AG09309 (cell line): Measurements from ENCODE around the gene PFDN1.
A peak's percentile ranks its signal among the peaks of the same experiment; 100 is the strongest.

Experiments
- DNase-seq: peaks from one replicate; pipeline ENCODE4 v3.0.0-alpha.2; 2010; ENCODE audit warnings: low read depth
- H3K4me3 ChIP-seq: 2 replicates; pipeline ENCODE4 v1.5.1; 2011; ENCODE audit warnings: mild to moderate bottlenecking, low read depth, low read length, moderate library complexity; ENCODE audit not compliant: control insufficient read depth
- TF ChIP-seq, protein P1 (sequence below): IDR thresholded peaks from 2 replicates; pipeline ENCODE4 v1.5.1; 2011; ENCODE audit warnings: mild to moderate bottlenecking, low read depth, low read length, inconsistent platforms; ENCODE audit not compliant: insufficient read depth, control insufficient read depth; ENCODE audit errors: missing control alignments

The PFDN1 gene

GRCh38 chr5:140266471-140267200 lies 36.3 kb downstream of the PFDN1 start:
- TF ChIP-seq, protein P1, sequence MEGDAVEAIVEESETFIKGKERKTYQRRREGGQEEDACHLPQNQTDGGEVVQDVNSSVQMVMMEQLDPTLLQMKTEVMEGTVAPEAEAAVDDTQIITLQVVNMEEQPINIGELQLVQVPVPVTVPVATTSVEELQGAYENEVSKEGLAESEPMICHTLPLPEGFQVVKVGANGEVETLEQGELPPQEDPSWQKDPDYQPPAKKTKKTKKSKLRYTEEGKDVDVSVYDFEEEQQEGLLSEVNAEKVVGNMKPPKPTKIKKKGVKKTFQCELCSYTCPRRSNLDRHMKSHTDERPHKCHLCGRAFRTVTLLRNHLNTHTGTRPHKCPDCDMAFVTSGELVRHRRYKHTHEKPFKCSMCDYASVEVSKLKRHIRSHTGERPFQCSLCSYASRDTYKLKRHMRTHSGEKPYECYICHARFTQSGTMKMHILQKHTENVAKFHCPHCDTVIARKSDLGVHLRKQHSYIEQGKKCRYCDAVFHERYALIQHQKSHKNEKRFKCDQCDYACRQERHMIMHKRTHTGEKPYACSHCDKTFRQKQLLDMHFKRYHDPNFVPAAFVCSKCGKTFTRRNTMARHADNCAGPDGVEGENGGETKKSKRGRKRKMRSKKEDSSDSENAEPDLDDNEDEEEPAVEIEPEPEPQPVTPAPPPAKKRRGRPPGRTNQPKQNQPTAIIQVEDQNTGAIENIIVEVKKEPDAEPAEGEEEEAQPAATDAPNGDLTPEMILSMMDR = no peak
- H3K4me3 ChIP-seq = no peak overlapping the region
- DNase-seq = no peak

- no peak overlapping the region for H3K4me3 ChIP-seq
- no peak for DNase-seq
- TF ChIP-seq, protein P1 = no peak
These were observed 37.1 kb downstream of the PFDN1 start for GRCh38 chr5:140265845-140266244.

DNA sequence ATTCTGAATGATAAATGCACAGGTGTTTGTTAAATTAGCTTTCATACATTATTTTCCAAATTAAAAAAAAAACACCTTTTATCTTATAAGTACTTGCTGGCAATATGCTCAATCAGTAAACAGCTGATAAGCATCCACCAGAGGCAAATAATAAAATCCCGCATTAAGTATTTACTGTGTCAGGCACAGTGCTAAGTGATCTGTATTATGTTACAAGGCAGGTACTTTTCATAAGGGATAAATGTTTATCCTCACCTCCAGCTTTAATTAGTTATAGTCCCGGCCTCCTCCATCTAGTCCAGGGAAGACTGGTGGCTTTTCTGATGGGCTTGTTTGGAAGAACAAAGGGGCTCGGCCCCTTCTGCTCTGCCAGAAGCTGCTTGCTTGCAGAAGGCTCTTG lies 40.1 kb downstream of the PFDN1 start:
- TF ChIP-seq, protein P1 = no peak
- DNase-seq = no peak
- H3K4me3 ChIP-seq = no peak overlapping the region

DNA sequence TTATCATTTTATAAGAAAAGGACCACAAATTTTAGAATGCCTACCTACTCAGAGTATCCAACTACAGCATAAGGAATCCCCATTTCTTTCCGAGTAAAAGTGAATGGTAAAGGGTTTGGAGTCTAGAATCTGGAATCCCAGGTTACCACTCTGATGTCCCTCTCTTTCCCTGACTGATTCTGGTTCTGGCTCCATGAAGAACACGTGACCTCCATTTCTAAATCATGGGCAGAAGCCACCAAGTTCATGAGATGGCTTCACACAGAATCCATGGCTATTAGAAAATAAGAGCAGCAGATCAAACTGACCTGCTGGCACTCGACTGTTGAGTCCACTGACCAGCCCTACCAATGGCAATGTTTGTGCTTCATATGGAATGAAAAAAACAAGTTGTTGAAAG lies 40.7 kb downstream of the PFDN1 start:
- no peak overlapping the region for H3K4me3 ChIP-seq
- no peak for DNase-seq
- TF ChIP-seq, protein P1 = no peak

DNA sequence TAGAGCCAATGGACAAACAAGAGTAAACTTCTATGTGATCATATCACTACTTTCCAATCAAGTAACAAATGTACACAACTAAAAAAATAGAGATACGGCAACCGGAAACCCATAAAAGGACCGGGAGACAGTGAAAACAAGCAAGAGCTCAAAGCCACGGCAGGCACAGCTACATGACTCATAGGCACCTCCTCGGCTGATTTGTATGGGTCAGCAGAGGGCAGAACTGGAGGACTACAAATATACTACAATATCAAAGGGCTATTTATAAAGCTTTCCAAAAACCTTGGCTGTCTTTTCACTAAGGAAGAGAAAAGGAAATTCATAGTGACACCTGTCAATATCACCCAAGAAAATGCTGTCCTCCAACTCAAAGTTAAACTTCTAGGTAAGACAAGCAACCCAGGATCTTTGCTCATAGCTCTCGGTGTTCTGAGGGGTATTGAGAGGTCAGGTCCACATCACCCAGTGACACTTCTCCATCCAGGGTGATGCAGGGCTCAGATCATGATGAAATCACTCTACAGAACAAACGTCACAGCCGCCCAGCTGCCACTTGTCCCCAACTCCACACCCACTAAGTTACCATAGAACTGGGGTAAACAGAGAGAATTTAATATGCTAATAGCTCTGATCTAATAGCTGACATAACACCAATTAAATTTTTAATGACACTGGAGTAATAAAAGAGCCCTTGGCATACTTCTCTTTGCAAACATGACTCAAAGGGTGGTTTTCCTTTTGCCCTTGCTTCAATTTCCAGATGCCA lies 41.3 kb downstream of the PFDN1 start:
- no peak overlapping the region for H3K4me3 ChIP-seq
- TF ChIP-seq, protein P1 = no peak
- DNase-seq = peak; percentile 64

DNA sequence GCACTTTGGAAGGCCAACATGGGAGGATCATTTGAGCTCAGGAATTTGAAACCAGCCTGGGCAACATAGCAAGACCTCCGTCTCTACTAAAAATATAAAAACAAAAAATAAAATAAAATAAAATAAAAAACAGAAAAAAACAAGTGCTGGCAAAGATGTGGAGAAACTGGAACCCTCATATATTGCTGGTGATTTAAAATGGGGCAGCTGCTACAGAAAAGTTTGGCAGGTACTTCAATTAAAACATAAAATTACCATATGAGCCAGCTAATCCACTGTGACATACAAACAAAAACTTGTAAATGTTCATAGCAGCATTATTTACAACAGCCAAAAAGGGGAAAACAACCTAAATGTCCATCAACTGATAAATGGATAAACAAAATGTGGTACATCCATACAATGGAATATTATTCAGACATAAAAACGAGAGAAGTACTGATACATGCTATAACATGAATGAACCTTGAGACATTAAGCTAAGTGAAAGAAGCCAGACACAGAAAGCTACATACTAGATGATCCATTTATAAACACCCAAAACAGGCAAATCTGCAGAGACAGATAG lies 42.7 kb downstream of the PFDN1 start:
- no peak for DNase-seq
- TF ChIP-seq, protein P1 = no peak
- H3K4me3 ChIP-seq = no peak overlapping the region
